Germinal center (tissue), 1 donor: Measurements from ENCODE around the gene BCORL1.
A peak's percentile ranks its signal among the peaks of the same experiment; 100 is the strongest.

ENCODE experiments used
- DNase-seq: peaks from one replicate; pipeline ENCODE4 v3.0.0; 2012; ENCODE audit warnings: mixed read lengths, low spot score

BCORL1 gene

DNA sequence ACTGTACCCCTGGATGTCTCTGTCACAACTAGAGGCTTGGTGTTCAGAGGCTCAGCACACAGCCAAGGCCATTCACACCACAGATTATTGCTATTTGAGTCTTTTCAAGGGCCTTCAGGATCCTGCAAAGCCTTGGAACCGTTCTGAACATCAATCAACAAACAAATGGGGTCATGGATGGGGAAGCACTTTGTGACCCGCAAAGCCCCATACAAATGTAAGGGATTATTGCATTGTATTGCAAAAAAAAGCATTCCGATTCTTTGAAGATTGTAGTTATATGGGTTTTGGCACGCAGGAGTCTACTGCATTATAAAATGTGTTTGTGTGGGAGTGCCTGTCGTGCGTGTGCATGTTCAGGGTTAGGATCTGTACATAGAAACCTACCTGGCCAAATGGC is 17.3 kb upstream of the BCORL1 start:
- no peak for DNase-seq

DNA sequence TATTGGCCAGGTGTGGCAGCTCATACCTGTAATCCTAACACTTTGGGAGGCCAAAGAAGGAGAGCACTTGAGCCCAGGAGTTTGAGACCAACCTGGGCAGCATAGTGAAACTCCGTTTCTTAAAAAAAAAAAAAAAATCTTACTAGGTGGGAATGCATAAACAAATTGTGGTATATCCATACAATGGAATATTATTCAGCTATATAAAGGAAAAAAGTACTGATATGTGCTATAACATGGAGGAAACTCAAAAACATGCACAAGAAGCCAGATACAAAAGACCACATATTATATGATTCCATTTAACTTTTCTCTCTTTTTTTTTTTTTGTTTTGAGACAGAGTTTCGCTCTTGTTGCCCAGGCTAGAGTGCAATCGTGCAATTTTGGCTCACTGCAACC is 13.5 kb upstream of the BCORL1 start:
- no peak for DNase-seq

DNA sequence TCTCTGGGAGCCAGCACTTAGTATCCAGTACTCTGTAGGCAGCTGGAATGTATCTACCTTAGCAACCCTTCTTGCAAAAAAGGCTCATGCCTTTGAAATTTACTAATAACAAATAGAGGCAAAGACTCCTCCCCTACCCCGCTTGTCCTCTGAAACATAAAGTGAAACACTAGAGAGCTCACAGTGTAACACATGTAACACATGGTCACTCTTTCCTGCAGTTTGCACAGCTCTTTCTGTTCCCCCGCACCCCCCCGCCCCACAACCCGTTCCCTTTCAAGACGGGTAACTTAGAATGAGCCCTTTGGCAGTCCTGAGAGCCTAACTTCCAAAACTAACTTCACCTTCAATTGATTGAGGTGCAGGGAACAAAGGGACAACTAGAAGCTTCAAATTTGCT is 6.0 kb upstream of the BCORL1 start:
- no peak for DNase-seq

DNA sequence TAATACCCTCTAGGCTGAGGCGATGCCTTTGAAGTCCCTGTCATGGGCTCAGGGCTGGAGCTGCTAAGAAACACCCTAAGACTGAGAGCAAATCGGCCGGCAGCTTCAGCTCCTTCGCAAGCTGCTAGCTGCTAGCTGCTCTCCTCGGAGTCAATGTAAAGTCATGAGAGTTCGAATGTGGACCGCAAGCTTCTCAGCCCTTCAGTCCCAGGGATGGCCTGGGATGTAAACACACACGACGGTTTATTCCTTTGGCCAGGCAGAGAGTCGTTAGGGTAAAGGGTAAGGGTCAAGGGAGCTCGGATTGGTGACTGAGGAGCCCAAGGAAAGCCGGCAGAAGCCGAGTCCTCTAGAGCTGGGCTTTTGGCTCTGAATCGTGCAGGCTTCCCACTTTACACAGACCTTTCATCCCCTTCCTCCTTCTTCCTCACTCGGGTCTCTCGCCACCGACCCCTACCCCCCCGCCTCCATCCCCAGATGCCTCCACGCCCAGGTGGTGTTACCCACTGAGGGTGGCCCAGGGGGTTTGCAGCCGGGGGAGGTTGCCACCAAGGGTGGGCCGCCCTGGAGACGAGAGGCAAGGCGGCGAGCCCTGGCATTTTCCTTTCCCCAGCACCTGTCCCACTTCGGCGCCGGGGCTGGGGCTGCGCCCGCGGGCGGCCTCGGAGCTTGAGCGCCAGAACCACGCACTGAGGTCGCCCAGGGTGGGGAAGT is 3.1 kb upstream of the BCORL1 start:
- no peak for DNase-seq

DNA sequence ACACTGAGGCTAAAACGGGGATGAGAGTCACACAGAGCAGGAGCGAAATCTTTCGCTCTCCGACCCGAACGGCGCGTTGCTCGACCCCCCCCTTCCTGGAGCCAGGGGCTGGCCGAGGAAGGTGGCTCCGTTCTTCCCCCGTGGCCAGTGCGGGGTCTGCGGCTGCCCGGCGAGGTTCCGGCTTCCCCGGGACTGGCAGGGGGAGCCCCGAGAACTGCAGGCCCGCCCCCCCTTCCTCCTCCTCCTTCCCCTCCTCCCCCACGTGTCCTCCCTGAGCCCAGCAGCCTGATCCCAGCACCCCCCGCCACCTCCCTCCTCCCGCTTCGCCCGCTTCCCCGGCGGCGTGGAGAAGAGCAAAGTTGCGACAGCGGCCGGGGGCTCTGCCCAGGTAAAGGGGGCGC is 2.4 kb upstream of the BCORL1 start:
- DNase-seq = peak; percentile 8

DNA sequence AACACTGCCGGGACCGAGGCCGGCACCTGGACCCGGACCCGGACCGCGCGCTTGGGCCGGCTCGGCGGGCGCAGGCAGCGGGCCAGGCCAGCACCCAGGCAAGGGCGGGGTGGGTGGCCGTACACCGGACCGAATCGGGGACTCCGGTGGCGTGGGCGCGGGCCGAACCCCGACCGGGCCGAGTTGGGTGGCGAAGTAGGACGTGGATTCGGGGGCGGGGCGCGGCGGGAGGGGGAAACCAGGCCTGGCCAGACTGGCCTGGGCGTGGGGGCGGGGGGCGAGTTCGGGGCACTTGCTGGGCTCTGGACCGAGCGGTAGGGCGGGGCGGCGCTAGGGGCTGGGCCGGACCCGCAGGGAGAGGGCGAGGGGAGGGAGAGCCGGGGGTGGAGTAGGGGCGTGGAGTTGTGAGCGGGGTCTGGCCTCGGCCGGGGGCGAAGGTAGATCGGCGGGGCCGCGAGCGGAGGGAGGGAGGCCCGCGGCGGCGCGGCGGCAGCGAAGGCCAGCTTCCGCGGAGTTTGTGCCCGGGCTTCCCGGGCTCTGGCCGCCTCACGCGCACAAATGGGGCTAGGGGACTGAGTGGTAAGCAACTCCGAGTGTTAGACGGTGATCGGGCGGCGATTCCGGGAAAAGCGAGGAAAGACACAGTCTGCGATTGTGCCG is 1.8 kb upstream of the BCORL1 start:
- DNase-seq = peak; percentile 14

DNA sequence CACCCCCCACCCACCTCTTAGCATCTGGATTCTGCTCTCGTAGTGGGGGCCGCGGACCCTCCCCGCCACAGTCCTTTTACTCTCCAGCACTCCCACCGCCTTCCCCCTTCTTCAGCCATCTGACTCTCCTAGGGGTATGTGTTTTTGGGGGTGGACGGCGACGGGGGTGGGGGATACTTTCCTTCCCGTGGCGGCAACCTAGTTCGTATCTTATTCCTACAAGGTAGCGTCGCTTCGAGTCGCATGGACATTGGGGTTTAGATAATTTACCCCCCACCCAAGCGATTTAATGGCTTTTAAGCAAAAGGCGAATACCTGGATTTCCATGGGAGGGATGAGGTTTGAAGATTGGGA is 1.3 kb upstream of the BCORL1 start:
- DNase-seq = no peak

DNA sequence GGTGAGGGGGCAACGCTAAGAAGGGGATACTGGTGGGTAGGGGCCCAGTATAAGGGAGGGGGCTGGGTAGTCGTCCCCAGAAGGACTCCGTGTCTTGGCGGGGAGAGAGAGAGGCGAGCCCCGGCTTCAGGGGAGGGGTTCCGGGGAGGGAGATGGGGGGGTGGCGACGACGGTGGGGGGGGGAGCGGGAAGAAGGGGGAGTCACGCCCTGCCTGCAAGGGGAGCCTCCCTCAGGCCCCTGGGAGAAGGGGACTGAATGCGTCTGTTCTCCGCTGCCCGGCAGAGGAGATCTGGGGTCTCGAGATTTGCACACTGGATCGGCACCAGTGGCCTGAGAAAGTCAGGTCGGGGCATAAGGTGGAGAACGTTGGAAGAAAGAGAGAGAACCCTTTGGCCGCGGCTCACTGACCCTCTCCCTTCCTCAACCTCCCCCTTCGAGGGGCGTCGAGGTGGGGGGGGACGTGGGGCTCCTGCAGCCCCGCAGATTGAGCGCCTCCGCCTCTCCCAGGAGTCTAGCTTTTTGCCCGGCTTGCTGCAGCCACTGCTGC is 609 bp upstream of the BCORL1 start:
- DNase-seq = peak; percentile 5

DNA sequence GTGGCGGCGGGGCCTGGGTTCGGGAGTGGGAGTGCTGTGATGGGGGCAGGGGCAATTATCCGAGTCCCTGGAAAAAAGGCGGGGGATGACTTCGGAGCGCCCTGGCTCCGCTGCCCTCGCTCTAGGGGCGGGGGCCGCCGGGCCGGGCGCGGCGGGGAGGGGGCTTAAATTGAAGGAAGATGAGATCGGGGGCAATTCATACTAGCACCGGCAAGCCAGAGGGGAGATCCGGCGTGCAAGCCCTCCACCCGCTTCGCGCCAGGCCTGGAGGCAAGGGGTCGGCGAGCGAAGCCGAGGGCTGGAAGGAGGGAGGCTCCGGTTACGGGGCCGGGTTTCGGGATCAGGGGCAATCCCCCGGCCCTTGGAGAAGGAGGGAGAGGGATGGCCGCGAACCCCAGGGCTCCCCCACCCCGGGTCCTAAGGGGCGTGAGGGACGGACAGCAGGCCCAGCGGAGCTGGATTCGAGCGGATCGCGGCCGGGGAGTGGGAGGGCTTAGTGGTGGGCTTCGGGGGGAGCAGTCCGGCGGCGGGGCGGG is 1.2 kb downstream of the BCORL1 start:
- DNase-seq = peak; percentile 14

DNA sequence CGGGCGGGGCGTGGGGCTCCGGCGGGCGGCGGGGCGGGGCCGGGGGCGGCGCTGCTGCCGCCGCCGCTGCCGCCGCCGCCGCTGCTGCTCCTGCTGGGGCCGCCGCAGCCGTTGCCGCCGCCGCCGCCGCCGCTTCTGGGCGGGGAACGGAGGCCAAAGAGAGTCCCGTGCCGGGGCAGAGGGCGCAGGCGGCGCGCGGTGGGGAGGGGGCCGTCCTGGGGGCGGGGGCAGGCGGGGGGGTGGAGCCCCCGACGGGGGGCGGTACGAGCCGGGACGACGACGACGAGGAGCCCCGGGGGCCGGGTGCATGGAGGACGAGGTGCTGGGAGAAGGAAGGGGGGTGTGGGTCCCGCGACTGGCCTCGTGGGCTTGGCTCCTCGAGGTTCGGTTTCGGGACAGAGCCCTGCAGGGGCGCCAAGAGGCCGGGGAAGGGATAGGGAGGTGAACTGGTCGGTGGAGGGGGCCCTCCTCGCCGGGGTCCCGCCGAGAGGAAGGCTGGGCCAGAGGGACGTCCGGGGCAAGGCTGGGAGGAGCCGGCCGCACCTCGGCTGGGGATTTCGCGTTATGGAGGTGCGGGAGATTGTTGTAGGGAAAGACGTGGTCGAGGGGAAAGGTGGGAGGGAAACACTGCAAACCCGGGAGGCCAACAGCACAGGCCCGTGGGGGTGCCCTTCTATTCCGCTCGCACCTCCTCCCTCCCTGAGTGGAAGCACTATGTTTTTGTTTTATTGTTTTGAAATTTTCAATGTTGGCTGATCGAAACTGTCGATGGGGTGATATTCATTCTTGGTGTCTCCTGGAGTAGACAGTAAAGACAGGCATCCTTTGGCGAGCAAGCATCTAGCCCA is 1.9 kb downstream of the BCORL1 start:
- DNase-seq = peak; percentile 41

DNA sequence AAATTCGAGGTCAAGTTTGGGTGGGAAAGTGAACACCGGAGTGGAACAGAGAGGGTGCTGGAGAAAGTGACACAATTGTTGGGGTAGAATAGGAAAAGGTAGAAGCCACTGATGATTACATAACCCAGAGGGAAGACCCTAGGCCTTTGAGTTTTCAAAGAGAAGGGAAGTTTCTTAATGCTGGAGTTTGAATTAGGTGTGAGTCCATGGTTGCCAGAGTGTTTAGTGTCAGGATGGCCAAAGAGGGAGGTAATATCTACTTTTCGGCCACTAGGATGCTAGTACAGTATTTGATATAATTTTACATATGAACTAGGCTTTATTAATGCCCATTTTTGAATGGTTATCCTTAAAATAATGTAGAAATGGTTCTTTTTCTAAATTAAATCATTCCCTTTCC is 5.4 kb downstream of the BCORL1 start:
- no peak for DNase-seq

DNA sequence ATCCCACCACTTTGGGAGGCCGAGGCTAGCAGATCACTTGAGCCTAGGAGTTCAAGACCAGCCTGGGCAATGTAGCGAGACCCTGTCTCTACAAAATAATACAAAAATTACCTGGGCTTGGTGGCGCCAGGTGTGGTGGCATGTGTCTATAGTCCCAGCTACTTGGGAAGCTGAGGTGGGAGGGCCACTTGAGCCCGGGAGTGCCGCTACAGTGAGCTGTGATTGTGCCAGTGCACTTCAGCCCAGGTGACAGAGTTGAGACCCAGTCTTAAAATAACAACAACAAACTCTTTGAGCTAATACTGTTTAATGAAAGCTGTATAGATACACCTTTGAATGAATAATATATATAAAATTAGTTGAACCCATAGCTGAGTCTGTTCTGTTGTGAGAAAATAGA is 9.7 kb downstream of the BCORL1 start:
- no peak for DNase-seq

DNA sequence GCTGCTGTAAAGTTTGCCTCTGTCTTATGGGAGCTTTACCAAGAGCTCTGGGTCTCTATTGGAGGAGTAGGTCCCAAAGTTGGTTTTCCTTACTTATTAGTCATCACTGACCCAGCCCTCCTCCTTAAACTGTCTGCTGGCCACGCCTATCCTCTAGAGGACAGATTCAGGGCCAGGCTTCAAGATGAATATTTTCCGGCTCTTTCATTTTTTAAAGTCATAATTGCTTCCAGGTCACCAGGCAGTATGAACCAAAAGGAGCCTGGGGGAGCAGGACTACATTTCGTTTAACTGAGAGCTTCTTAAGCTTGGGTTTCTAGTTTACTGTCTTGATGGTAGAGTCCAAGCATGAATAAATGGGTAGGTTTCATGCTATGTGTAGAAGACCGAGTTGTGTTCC is 13.7 kb downstream of the BCORL1 start:
- DNase-seq = no peak

DNA sequence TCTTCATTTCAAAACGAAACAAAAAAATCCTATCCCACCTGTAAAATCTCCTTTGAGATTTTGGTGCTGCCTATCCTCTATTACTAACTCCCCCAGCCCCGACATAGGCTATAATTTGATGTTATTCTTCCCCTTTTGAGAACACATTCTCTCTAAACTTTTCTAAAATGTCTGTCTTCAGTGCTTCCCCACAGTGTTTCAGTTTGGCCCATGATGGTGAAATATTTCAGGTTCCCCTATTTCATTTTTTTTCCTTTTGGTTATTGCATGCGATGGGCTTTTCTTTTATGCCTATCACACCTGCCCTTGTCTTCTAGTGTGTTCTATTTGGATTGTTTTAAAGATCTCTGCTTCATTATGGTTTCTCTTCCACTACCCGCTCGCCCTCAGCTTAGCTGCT is 14.7 kb downstream of the BCORL1 start:
- DNase-seq = no peak

DNA sequence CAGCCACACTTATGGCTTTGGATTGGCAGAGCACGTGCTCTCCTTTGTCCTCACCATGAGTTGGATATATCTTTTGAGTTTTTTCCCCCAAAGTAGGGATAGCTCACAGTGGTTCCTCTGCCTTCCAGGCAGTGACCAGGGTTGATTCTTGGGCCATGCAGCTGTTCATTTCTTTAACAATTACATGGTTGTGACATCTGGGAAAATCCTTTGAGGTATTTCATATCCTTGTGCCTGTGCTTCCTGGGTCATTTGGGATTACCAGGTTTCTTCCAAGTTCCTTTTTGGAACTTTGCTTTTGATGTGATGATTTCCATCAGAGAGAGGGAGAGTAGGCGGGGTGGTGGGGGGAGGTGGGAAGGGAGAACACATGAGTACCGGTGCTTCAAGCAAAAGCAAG is 15.6 kb downstream of the BCORL1 start:
- no peak for DNase-seq

DNA sequence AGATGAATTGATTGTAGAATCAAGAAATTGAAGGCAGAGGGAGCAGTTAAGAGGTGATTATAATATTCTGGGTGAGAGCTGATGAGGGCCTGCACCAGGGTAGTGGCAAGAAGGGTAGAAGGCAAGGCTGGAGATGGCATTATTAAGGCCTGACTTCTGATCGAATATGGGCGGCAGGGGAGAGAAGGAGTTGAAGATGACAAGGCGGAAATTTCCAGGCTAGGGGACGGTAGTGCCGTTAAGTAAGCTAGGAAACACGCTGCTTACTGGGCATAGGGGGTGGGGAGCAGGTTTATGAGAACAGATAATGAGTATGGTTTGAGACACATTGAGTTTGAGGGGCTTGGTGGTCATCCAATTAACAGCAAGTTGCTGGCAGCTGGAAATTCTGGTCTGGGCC is 19.5 kb downstream of the BCORL1 start:
- DNase-seq = no peak

DNA sequence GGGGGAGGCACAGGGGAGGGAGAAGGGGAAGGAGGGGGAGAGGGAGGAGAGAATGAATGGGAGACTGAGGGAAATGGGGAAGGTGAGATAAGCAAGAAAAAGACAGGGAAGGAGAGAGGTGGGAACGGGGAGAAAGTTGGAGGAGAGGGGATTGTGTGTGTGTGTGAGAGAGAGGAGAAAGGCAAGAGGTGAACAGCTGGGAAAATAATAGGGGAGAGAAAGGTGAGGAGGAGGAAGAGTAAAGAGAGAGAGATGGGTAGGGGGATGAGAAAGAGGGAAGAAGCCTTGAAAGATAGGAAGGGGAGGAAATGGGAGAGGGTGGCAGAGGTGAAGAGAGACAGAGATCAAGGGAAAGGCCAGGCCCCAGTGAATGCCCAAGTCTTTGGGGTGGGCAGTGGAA is 20.1 kb downstream of the BCORL1 start:
- DNase-seq = no peak

DNA sequence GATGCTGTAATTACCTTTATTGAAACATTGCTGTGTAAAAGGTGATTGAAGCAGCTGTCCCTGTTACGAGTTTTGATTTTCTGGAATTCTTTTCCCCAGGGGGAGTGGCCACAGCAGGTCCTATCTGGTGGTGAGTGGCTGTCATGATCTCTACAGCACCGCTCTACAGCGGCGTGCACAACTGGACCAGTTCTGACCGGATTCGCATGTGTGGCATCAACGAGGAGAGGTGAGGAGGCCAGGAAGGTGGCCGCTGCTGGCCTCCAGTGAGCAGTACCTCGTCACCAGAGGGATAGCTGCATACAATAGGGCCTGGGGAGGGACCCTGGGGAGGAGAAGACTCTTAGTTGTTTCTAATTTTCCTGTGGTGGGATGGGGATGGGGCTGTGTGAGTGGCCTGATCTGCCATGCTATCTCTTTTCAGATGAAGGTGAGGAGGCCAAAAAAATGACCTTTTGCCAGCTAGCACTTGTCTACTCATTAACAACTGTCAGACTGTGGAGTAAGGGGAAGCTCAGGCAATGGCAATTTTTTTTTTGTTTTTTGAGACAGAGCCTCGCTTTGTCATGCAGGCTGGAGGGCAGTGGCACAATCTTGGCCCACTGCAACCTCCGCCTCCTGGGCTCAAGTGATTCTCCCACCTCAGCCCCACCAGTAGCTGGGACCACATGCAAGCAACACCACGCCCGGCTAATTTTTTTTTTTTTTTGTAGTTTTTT is 22.8 kb downstream of the BCORL1 start:
- no peak for DNase-seq

DNA sequence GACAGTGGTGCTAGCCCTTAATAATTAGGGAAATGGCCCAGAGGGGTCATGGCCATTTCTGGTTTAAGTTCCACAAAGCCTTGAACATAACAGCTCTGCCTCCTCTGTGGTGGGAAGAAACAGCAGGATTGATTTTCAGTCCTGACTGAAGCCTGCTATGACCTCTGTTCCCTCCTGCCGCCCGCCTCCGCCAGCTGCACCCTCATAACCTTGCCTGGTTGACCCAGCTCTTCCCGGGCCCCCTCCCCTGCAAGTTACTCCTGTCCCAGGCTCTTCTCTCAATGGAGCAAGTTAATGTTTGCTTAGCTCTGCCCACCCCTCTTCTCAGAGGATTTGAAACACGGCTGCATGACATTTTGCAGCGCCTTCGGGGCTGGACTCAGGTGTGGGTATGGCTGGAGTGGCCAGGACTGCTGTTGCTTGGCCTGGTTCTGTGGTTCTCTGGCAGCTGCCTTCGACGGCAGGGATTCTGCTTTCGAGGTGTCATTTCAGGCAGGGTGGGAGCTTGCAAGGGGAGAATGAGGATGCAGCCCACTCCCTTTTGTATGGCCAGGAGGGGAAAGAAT is 27.3 kb downstream of the BCORL1 start:
- no peak for DNase-seq

DNA sequence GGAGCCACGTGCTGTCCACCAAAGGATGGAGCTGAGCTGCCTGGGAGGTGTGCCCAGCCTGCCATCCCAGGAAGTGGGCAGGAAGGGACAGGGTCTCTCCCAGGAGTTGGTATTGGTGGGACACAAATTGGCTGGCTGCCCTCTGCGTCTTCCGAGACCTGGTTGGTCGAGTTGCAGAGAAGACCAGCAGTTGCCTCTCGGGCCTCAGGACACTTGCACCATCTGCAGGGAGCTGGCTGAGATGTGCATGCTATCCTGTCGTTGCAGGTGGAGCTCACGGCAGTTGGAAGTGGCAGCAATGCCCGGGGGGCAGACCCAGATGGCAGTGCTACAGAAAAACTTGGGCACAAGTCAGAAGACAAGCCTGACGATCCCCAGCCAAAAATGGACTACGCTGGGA is 30.2 kb downstream of the BCORL1 start:
- DNase-seq = no peak

DNA sequence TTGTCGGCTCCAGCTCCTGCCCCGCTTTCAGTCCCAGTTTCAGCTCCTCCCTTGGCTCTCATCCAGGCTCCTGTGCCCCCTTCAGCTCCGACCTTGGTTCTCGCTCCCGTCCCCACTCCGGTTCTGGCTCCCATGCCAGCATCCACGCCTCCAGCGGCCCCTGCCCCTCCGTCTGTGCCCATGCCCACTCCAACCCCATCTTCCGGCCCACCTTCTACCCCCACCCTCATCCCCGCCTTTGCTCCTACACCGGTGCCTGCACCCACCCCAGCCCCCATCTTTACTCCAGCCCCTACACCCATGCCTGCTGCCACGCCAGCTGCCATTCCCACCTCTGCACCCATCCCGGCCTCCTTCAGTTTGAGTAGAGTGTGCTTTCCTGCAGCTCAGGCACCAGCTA is 31.2 kb downstream of the BCORL1 start:
- DNase-seq = no peak

DNA sequence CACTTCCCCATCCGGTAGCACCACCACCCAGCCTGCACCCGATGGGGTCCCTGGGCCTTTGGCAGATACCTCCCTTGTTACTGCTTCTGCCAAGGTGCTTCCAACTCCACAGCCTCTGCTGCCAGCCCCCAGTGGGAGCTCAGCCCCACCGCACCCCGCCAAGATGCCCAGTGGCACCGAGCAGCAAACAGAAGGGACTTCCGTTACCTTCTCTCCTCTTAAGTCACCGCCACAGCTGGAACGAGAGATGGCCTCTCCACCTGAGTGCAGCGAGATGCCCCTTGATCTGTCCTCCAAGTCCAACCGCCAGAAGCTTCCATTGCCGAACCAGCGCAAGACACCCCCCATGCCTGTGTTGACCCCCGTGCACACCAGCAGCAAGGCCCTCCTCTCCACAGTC is 31.9 kb downstream of the BCORL1 start:
- DNase-seq = no peak
